Body of pancreas (tissue), 4 donors: ENCODE measurements around the gene EHBP1. TPM values are rescaled to one million over a fixed set of nuclear protein-coding genes. Genes with fewer than 3 reads are reported as not detected.

Experiments
- ATAC-seq: fragments of 150-250 bp; one replicate; pipeline ENCODE4 v1.9.1; 2016
- DNase-seq, 4 donors: peaks; one replicate each; pipeline ENCODE4 v3.0.0-alpha.2; 2019
- H3K27ac ChIP-seq, 4 donors: fragments of 200-600 bp; sonication (generic); 1 replicate in 3 of 4; 2 replicates in 1 of 4; pipeline versions ENCODE4 v1.5.1 to v1.6.1; 2016 to 2019; ENCODE audit warnings: mild to moderate bottlenecking in 1 of 4, mixed read lengths in 1 of 4, moderate library complexity in 1 of 4
- H3K27me3 ChIP-seq, 2 donors: fragments of 200-600 bp; sonication (generic); one replicate each; pipeline ENCODE4 v1.6.0; 2016; ENCODE audit warnings: mild to moderate bottlenecking in 1 of 2
- H3K36me3 ChIP-seq, 2 donors: fragments of 200-600 bp; sonication (generic); replicated peaks in 1 of 2; 2 replicates each; pipeline ENCODE4 v1.5.1; 2016; ENCODE audit warnings: low read depth in 2 of 2; ENCODE audit not compliant: insufficient read depth in 1 of 2
- H3K4me1 ChIP-seq: fragments of 200-600 bp; sonication (generic); one replicate; pipeline ENCODE4 v1.6.0; 2016
- H3K4me3 ChIP-seq, 2 donors: fragments of 200-600 bp; sonication (generic); 1 replicate in 1 of 2; 2 replicates in 1 of 2; pipeline ENCODE4 v1.5.1; 2016 to 2019
- H3K9me3 ChIP-seq, 3 donors: fragments of 200-600 bp; sonication (generic); 1 replicate in 2 of 3; 2 replicates in 1 of 3; pipeline ENCODE4 v1.5.1; 2016
- CTCF ChIP-seq, 7 experiments: fragments of 450-650 bp in 4 of 7; fragments of 200-600 bp in 3 of 7; sonication (generic) in 3 of 7; IDR thresholded peaks; one replicate each; pipeline ENCODE4 v1.5.1; 2016 to 2019; ENCODE audit warnings: antibody characterized with exemption in 7 of 7
- POLR2A ChIP-seq, 3 donors: fragments of 450-650 bp; IDR thresholded peaks; one replicate each; pipeline ENCODE4 v1.6.1; 2016; ENCODE audit warnings: antibody characterized with exemption in 3 of 3, mild to moderate bottlenecking in 2 of 3
- WGBS, 2 donors: methylation state at CpG; one replicate each; pipeline ENCODE4 v1.1.5; 2017; 5-methylcytosine and 5-hydroxymethylcytosine counted together
- intact Hi-C: fragments of 100-400 bp; cut with DNase I; formaldehyde crosslinking; loops from one replicate; pipeline ENCODE4 v1.15.1; 2023
- total RNA-seq, 2 donors: library from RNA; depleted of rRNA; stranded (reverse); fragments of >200 nt; gene quantifications; one replicate each; pipeline ENCODE4 v1.1.0, GENCODE V29; 2016

EHBP1 gene
- total RNA-seq, 2 donors from 2014 or later: 43.6 to 45.8 TPM

GRCh38 chr2:62760555-62760954 lies 55.0 kb downstream of the EHBP1 start:
- intact Hi-C loops: no loop called here
- no peak for TF ChIP-seq CTCF (IDR thresholded peaks at IDR 0.05)
- TF ChIP-seq POLR2A (IDR thresholded peaks at IDR 0.05): no peak

GRCh38 chr2:62765619-62766376 lies 60.3 kb downstream of the EHBP1 start:
- intact Hi-C loops: loop anchor here (5.0 kb wide), 1 partner anchor 48 kb away; no protein-coding TSS in a partner anchor
- 98% methylated on average over 3 of the region's 3 CpGs for WGBS, 2 donors
- DNase-seq (no peak), ATAC-seq (no peak)
- Histone ChIP-seq H3K4me1 (peaks cover 9% of the 10 kb centered on the region), H3K27ac (no peak overlapping the region), H3K27me3 (no peaks in the 10 kb centered on the region), H3K4me3 (no peak overlapping the region), H3K36me3 (no peaks in the 10 kb centered on the region), H3K9me3 (no peaks in the 10 kb centered on the region)
- no peak for TF ChIP-seq CTCF (IDR thresholded peaks at IDR 0.05)
- TF ChIP-seq POLR2A (IDR thresholded peaks at IDR 0.05): no peak

More at GRCh38 chr2:62760555-62760954, 55.0 kb downstream of the EHBP1 start:
- Histone ChIP-seq H3K27me3 (no peaks in the 10 kb centered on the region), H3K27ac (peak overlapping the region in 2 of 4 donors; percentile 36 to 37), H3K9me3 (no peaks in the 10 kb centered on the region), H3K36me3 (no peaks in the 10 kb centered on the region), H3K4me3 (no peak overlapping the region), H3K4me1 (peaks cover 28% of the 10 kb centered on the region)
- ATAC-seq (peak; percentile 69), DNase-seq (no peak)
- 80 to 81% methylated on average over 2 of the region's 2 CpGs for WGBS, 2 donors

GRCh38 chr2:62768615-62769014 lies 63.1 kb downstream of the EHBP1 start:
- ATAC-seq (no peak), DNase-seq (no peak)
- Histone ChIP-seq H3K27me3 (no peaks in the 10 kb centered on the region), H3K4me3 (no peak overlapping the region), H3K4me1 (no peaks in the 10 kb centered on the region), H3K36me3 (no peaks in the 10 kb centered on the region), H3K27ac (no peak overlapping the region), H3K9me3 (no peaks in the 10 kb centered on the region)
- intact Hi-C loops: loop anchor here (5.0 kb wide), 1 partner anchor 51 kb away; no protein-coding TSS in a partner anchor
- no peak for TF ChIP-seq CTCF (IDR thresholded peaks at IDR 0.05)
- no peak for TF ChIP-seq POLR2A (IDR thresholded peaks at IDR 0.05)
- 74% methylated on average over 3 of the region's 3 CpGs for WGBS, 2 donors

- TF ChIP-seq POLR2A (IDR thresholded peaks at IDR 0.05) (no peak), CTCF (IDR thresholded peaks at IDR 0.05) (no peak)
- no peaks in the 10 kb centered on the region for H3K27me3 ChIP-seq
- H3K4me1 ChIP-seq: no peaks in the 10 kb centered on the region
- no peaks in the 10 kb centered on the region for H3K9me3 ChIP-seq
- no peak for DNase-seq
- 71 to 74% methylated on average over 4 of the region's 4 CpGs for WGBS, 2 donors
- H3K27ac ChIP-seq: no peak overlapping the region
- no peaks in the 10 kb centered on the region for H3K36me3 ChIP-seq
- no peak overlapping the region for H3K4me3 ChIP-seq
- ATAC-seq: no peak
- intact Hi-C loops: no loop called here
Observed at GRCh38 chr2:62770629-62771028, 65.1 kb downstream of the EHBP1 start.
